Ramos (cell line): ENCODE data around the gene ALDH3B1.
"Not testable (repeated sequence)": the region's sequence is repeated elsewhere in the genome, so short reads cannot be mapped to it uniquely, and the experiment has no call there.

ENCODE experiments used
- in situ Hi-C: fragments of 300-500 bp; cut with MboI; formaldehyde crosslinking; loops from one replicate; pipeline ENCODE4 v1.14.3; 2022; ENCODE audit warnings: low sequenced_read_pairs; ENCODE audit not compliant: unreplicated experiment

Gene ALDH3B1

GRCh38 chr11:68010090-68011041, at the start of gene ALDH3B1:
Gene ALDH3B1 (plus strand): TSS chr11:68010327. CDS start chr11:68015298, 4,971 bp downstream.
- in situ Hi-C loops = loop anchor here (5.0 kb wide), 1 partner anchor 197 kb away; no protein-coding TSS in a partner anchor

GRCh38 chr11:67963217-67963616, 46.9 kb upstream of the ALDH3B1 start:
- in situ Hi-C loops = loop anchor here (25.0 kb wide), 1 partner anchor 101 kb away; no protein-coding TSS in a partner anchor

DNA sequence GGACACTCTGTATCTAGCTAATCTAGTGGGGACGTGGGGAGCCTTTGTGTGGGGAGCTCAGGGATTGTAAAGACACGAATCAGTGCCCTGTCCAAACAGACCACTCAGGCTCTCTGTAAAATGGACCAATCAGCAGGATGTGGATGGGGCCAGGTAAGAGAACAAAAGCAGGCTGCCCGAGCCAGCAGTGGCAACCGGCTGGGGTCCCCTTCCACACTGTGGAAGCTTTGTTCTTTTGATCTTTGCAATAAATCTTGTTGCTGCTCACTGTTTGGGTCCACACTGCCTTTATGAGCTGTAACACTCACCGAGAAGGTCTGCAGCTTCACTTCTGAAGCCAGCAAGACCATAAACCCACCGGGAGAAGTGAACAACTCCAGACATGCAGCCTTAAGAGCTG, 46.2 kb upstream of the ALDH3B1 start:
- in situ Hi-C loops = loop anchor here (25.0 kb wide), 1 partner anchor 102 kb away; no protein-coding TSS in a partner anchor

DNA sequence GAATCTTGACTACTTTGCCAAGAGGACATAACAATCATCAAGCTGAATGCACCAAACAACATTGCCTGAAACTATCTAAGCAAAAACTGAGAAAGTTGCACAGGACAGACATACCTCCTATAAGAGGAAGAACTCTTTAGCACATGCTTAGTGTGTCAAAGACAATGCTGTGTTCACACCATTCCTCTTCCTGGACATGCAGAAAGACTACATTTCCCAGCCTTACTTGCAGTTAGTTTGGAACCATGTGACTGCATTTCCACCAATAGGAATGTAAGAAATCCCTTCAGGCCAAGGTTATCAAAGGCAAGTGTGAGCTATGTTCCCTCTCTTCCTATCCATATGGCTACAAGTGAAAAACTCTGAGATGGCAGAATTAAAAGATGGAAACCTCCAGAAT, 45.4 kb upstream of the ALDH3B1 start:
- in situ Hi-C loops = loop anchor here (25.0 kb wide), 1 partner anchor 102 kb away; no protein-coding TSS in a partner anchor

- in situ Hi-C loops = loop anchor here (25.0 kb wide), 1 partner anchor 104 kb away; no protein-coding TSS in a partner anchor
Measured at GRCh38 chr11:67965830-67966348, 44.2 kb upstream of the ALDH3B1 start.

DNA sequence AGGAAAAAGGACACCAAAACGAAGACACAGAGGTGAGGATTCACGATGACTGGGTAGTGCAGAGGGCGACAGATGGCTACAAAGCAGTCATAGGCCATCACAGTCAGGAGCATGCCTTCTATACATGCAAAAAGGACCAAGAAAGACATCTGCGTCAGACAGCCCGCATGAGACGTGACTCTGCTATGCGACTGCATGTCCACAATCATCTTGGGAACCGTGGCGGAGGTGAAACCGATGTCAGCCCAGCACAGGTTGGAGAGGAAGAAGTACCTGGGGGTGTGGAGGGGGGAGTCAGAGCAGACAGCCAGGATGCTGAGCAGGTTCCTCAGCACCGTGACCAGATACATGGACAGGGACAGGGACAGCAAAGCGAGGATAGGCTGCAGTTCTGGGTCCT, 35.4 kb upstream of the ALDH3B1 start:
- in situ Hi-C loops = loop anchor here (25.0 kb wide), 1 partner anchor 112 kb away; no protein-coding TSS in a partner anchor

DNA sequence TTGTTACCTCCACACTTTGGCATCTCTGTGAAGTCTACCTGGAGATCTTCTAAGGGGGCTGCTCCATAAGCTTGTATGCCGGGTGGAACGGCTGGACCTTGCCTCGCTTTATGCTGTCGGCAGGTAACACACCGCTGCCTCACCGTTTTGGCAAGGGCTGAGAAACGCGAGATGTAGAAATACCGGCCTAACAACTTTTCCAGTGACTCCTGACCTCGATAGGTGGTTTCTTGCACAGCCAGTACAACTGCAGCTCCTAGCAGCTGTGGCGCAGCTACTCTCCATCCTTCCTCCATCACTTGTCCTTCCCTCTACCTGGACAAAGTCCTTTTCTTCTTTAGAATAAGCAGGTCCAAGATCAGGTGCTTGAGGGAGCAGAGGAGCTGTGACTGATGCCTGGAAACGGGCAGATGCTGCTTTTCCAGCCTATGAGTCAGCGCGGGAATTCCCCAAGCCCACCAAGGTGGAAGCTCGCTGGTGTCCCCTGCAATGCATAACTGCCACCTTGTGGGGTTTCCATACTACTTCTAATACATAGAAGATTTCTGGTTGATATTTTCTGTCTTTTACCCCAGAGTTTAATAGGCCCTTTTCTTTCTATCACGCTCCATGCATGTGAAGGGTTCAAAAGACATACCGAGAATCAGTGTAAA, 31.2 kb upstream of the ALDH3B1 start:
- in situ Hi-C loops = not testable (repeated sequence)

DNA sequence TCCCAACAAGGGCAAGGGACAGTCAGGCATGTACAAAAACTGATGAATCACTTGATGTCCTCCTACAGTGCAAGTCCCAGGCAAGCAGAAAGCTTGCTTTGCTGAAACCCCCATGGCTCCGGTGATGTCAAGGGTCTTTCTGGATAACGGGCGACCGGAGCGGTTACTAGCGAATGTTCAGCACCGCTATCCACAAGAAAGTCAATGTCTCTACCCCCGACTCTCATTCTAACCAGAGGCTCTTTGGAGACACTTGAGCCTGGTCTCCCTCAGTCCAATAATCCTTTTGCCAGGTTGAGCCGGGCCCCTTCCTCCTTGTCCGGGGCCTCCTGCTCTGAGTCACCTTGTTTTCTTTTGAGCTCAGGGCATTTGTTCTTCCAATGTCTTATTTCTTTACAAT, 28.9 kb upstream of the ALDH3B1 start:
- in situ Hi-C loops = not testable (repeated sequence)

GRCh38 chr11:67982255-67982857, 27.8 kb upstream of the ALDH3B1 start:
- in situ Hi-C loops = not testable (repeated sequence)

GRCh38 chr11:67983951-67984350, 26.2 kb upstream of the ALDH3B1 start:
- in situ Hi-C loops = no loop called here

GRCh38 chr11:67985302-67985701, 24.8 kb upstream of the ALDH3B1 start:
- in situ Hi-C loops = not testable (repeated sequence)

DNA sequence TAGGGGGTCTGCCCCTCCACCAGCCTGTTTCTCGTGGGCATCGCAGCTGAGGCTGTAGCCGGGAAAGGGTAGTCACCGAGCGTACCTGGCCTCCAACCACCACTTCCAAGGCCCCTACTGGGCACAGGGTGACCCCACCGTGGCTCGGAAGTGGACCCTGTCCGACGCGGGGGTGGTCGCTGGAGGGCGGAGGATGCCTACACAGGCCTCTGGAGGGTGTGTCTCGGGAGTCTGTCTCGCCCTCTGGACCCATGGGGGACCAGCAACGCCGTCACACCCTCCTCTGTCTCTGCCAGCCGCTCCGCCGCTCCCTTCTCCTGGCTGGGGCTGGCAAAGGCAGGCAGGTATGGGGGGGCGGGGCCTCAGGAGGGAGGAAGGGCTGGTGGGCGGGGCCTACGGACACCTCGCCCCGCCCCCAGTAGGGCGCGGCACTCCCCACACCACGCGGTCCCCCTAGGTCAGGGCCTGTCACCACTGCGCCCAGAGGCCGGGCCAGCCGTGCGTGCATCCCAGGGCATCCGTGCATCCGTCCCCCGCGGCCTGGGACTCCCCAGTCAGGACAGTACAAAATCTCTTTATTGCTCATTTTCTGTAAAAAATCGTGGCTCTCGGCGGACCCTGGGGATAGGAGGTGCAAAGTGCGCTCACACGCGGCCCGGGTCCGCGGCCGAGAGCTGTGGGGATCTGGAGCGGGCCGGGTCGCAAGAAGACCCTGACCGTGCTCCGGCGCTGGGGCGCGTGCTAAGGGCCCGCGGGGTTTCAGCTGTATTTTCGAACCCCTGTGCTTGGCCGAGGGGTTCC, 19.4 kb upstream of the ALDH3B1 start:
- in situ Hi-C loops = not testable (repeated sequence)

- in situ Hi-C loops = not testable (repeated sequence)
Measured at GRCh38 chr11:67991347-67992121, 18.6 kb upstream of the ALDH3B1 start.

GRCh38 chr11:67993821-67994220, 16.3 kb upstream of the ALDH3B1 start:
- in situ Hi-C loops = not testable (repeated sequence)

- in situ Hi-C loops = not testable (repeated sequence)
Measured at GRCh38 chr11:67994387-67994786, 15.7 kb upstream of the ALDH3B1 start.

GRCh38 chr11:67995129-67995528, 15.0 kb upstream of the ALDH3B1 start:
- in situ Hi-C loops = not testable (repeated sequence)

DNA sequence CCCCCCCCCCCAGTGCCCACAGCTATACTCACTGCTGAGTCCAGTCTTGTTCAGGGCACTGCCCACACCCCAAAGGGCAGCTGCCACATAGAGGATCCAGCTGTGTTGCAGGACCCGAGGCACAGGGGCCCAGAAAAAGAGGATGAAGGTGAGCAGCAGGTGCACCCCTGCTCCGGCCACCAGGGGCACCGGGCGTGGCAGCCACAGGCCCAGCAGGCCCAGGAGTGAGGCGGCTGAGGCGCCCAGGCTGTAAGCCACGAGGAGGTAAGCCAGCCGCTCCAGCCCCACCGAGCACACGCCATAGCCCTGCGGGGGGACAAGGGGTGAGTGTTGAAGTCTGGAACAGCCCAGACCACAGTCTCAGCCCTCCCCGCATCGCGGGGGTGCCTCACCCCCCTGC, 14.5 kb upstream of the ALDH3B1 start:
- in situ Hi-C loops = not testable (repeated sequence)

GRCh38 chr11:67996051-67996450, 14.1 kb upstream of the ALDH3B1 start:
- in situ Hi-C loops = no loop called here
